Measurements from ENCODE around the gene CCNK.

The CCNK gene

GRCh38 chr14:99535448-99535847, 54.2 kb downstream of the CCNK start:
- TF ChIP-seq CTCF (IDR thresholded peaks at IDR 0.05; ENCODE audit: control extremely low read depth, extremely low read depth, low read depth, missing control alignments) = no peak
- DNase-seq (ENCODE audit: extremely low spot score) = no peak
- ChIA-PET POLR2A (no interaction called here), CTCF (no interaction called here)

DNA sequence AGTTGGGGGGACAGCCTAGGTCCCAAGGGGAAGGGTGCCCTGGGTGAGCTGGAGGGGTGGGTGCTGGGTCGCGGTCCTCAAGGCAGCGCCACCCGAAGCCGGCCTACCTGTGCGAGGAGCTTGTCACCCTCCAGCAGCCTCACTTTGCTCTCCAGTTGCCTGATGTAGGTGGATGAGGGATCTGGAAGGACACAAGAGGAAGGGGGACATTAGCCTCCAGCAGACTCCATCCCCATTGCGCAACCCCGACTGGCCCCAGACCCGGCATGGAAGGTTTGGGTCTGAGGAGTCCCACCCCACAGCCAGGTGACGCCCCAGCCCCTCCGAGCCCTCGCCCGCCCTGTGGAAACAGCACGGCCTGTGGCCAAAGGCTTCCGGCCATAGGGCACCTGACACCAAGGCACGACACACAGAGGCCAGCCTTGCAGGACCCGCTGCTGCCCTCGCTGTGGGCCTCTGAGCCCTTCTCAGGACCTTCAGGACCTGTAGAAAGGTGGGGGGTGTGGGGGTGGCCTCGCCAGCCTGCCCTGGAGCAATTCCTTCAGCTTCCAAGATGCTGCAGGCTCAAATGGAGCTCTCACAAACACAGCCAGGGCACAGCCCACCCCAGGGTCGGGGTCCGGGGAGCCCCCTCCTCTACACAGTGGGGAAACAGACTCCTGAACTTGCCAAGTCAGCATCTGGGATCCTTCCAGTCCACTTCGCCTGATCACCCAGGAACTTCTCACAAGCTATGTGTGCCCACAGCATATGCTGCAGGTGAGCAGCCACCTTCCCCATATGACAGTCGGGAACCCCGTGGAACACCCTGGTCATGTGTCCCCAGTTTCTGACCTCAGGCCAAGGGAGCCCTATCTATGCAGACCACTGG, 54.9 kb downstream of the CCNK start:
- TF ChIP-seq CTCF (IDR thresholded peaks at IDR 0.05; ENCODE audit: control extremely low read depth, extremely low read depth, low read depth, missing control alignments) = no peak
- ChIA-PET CTCF (no interaction called here), POLR2A (no interaction called here)
- DNase-seq (ENCODE audit: extremely low spot score) = no peak

DNA sequence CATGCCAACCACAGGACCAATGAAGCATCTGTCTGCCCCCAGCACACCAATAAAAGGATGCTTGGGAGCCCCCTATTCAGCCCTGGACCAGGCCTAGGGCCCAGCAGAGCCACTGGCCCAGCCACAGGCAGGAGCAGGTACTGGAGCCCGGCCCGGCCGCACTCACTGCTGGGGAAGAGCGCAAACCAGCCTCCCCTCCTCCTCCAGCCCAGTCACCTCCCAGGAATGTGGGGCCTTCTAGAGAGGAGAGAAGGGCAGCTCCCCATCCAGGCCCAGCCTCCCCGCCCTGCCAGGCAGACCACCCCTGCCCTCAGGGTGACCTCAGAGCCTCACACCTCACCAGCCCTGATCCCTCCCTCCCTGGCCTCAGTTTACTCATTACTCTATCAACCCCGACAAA, 56.2 kb downstream of the CCNK start:
- no peak for TF ChIP-seq CTCF (IDR thresholded peaks at IDR 0.05; ENCODE audit: control extremely low read depth, extremely low read depth, low read depth, missing control alignments)
- no peak for DNase-seq (ENCODE audit: extremely low spot score)
- ChIA-PET POLR2A (no interaction called here), CTCF (no interaction called here)

DNA sequence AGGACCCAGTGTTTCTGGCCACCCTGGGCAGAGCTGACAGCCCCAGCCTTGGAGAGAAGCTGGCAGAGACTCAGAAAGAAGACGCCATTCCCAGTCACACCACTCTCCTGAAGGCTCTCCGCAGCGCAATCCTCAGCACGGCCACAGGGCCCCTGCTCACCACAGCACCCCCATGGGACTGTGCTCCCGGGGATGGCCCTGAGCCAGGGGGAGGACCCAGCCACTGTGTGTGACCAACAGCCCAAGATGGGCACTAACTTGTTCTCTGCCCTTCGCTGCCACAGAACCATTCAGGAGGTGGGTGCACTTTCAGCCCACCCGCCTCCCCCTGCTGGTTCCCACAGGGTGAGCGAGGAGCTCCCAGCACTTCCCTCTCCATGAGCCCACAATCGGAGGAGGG, 57.1 kb downstream of the CCNK start:
- POLR2A ChIA-PET = no interaction called here

DNA sequence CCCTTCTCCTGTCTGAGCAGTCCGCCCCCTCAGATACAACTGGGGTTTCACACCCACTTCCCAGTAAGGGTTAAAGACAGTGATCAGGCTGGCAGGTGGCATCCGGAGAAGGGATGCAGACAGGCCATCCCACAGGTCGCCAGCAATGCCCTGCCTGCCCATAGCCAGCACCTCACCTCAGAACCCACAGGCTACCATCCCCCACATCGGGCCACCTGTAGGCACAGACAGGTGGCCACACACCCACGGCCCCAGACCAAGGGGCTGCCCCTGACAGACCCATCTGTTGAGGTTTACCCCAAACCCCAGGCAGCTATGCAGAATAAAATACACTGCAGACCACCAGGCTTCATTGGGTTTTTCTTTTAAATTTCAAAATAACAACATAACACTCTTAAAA, 57.5 kb downstream of the CCNK start:
- POLR2A ChIA-PET = no interaction called here

More for the DNA sequence above, 57.1 kb downstream of the CCNK start:
- CTCF ChIA-PET = no interaction called here
- no peak for DNase-seq (ENCODE audit: extremely low spot score)
- no peak for TF ChIP-seq CTCF (IDR thresholded peaks at IDR 0.05; ENCODE audit: control extremely low read depth, extremely low read depth, low read depth, missing control alignments)

DNA sequence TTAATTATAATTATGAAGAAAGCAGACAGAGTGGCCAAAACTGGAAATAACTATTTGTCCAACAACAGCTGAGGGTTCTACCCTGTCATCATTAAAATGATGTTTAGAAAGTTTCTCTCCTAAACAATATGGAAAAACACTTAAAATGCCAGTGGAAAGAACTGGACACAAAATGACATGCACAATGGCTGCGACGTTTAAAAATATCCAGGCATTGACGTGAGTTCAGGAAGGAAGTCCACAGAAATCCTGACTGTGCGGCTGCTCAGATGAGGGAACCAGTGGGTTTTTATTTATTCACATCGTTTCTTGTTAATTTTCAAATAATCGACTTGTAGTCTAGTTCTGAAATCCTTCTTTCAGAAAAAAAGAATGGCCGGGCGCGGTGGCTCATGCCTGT, 58.3 kb downstream of the CCNK start:
- ChIA-PET CTCF (no interaction called here), POLR2A (no interaction called here)
- DNase-seq (ENCODE audit: extremely low spot score) = no peak
- no peak for TF ChIP-seq CTCF (IDR thresholded peaks at IDR 0.05; ENCODE audit: control extremely low read depth, extremely low read depth, low read depth, missing control alignments)

More for the DNA sequence above, 57.5 kb downstream of the CCNK start:
- no peak for DNase-seq (ENCODE audit: extremely low spot score)
- CTCF ChIA-PET = no interaction called here
- no peak for TF ChIP-seq CTCF (IDR thresholded peaks at IDR 0.05; ENCODE audit: control extremely low read depth, extremely low read depth, low read depth, missing control alignments)
